ENCODE measurements around the gene IKZF1.

DNA sequence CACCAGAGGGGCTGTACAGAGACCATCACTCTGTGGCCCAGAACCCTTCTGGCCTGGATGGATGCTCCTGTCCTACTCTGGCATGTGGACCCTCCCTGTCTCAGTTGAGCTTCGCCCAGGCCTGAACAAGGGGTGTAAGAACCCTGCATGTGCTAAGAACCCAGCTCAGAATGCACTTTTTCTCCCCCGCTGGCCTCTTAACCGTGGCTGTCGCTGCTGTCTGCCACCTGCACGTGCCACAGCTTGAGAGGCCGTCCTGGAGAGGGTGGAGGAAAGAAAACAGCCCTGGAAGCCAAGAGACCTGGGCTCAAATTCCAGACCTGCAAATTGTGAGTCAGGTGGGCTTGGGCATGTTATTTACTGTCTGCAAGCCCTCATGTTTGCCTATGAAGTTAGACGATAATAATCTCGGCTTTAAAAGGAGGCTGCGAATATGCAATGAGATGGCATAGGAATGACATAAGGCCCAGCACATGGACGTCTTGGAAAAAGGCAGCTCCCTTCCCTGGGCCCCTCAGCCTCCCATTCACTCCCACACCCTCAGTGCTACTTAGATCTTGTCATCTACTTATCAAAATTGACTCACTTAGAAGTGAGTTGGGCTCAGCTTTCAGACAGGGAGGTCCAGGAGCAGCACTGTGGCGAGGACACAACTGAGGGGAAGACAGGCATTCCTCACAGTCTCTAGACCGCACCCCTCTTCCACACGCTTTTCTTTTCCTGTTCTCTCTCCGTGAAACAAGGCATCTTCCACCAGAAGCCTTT lies 114.2 kb downstream of the IKZF1 start:
- no peak for TF ChIP-seq EZH2 (IDR thresholded peaks at IDR 0.05; ENCODE audit: insufficient read depth, low read length)
- TF ChIP-seq, protein P1, sequence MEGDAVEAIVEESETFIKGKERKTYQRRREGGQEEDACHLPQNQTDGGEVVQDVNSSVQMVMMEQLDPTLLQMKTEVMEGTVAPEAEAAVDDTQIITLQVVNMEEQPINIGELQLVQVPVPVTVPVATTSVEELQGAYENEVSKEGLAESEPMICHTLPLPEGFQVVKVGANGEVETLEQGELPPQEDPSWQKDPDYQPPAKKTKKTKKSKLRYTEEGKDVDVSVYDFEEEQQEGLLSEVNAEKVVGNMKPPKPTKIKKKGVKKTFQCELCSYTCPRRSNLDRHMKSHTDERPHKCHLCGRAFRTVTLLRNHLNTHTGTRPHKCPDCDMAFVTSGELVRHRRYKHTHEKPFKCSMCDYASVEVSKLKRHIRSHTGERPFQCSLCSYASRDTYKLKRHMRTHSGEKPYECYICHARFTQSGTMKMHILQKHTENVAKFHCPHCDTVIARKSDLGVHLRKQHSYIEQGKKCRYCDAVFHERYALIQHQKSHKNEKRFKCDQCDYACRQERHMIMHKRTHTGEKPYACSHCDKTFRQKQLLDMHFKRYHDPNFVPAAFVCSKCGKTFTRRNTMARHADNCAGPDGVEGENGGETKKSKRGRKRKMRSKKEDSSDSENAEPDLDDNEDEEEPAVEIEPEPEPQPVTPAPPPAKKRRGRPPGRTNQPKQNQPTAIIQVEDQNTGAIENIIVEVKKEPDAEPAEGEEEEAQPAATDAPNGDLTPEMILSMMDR (IDR thresholded peaks at IDR 0.05; ENCODE audit: insufficient read depth, low read depth, low read length): no peak
